Natural killer cell (primary cell): ENCODE data around the gene BICD2. TPM values are rescaled to one million over a fixed set of nuclear protein-coding genes. Genes with fewer than 3 reads are reported as not detected.

Experiments
- ATAC-seq, 3 donors: fragments of 150-1000 bp in 2 of 3; fragments of 200-7000 bp in 1 of 3; cut with Tn5 transposase; 1 replicate in 1 of 3; 2 replicates in 2 of 3; pipeline ENCODE4 v1.10.0; 2021; ENCODE audit warnings: mild to moderate bottlenecking in 2 of 3, moderate library complexity in 2 of 3
- DNase-seq, 2 donors: peaks; one replicate each; pipeline versions ENCODE4 v3.0.0 to v3.0.0-alpha.2; 2013 to 2021; ENCODE audit warnings: mixed read lengths in 1 of 2
- H3K27ac ChIP-seq: one replicate; pipeline ENCODE4 v1.5.1; 2013; ENCODE audit warnings: mild to moderate bottlenecking, low read length
- H3K27me3 ChIP-seq: one replicate; pipeline ENCODE4 v1.6.1; 2013; ENCODE audit warnings: low read length; ENCODE audit not compliant: control insufficient read depth, insufficient read depth
- H3K36me3 ChIP-seq: one replicate; pipeline ENCODE4 v1.6.1; 2013; ENCODE audit warnings: low read length; ENCODE audit not compliant: control insufficient read depth, insufficient read depth
- H3K4me1 ChIP-seq: one replicate; pipeline ENCODE4 v1.6.1; 2013; ENCODE audit warnings: low read length; ENCODE audit not compliant: control insufficient read depth, insufficient read depth
- H3K4me3 ChIP-seq: one replicate; pipeline ENCODE4 v1.5.1; 2013; ENCODE audit warnings: low read length
- H3K9me3 ChIP-seq: one replicate; pipeline ENCODE4 v1.6.1; 2013; ENCODE audit warnings: low read length; ENCODE audit not compliant: control insufficient read depth, insufficient read depth
- H3K27ac Mint-ChIP-seq, 2 donors: one replicate each; pipeline ENCODE4 v1.8.0; 2022; ENCODE audit warnings: mild to moderate bottlenecking in 2 of 2, mixed read lengths in 2 of 2, moderate library complexity in 1 of 2
- H3K27me3 Mint-ChIP-seq, 2 donors: one replicate each; pipeline ENCODE4 v1.8.0; 2022; ENCODE audit warnings: low read depth in 2 of 2, mixed read lengths in 2 of 2
- H3K36me3 Mint-ChIP-seq: one replicate; pipeline ENCODE4 v1.8.0; 2022; ENCODE audit warnings: mixed read lengths
- H3K4me1 Mint-ChIP-seq, 2 donors: one replicate each; pipeline ENCODE4 v1.8.0; 2022; ENCODE audit warnings: mixed read lengths in 2 of 2
- H3K4me3 Mint-ChIP-seq: one replicate; pipeline ENCODE4 v1.8.0; 2022; ENCODE audit warnings: mild to moderate bottlenecking, moderate library complexity, mixed read lengths
- H3K9me3 Mint-ChIP-seq, 2 donors: one replicate each; pipeline ENCODE4 v1.8.0; 2022; ENCODE audit warnings: mixed read lengths in 2 of 2
- CTCF ChIP-seq: fragments of 200-600 bp; IDR thresholded peaks from one replicate; pipeline ENCODE4 v1.8.0; 2022; ENCODE audit warnings: antibody characterized with exemption
- WGBS: methylation state at CpG from one replicate; pipeline ENCODE4 v1.1.7; 2013; ENCODE audit warnings: missing lambda C conversion rate; ENCODE audit not compliant: insufficient coverage; 5-methylcytosine and 5-hydroxymethylcytosine counted together
- intact Hi-C: fragments of 100-400 bp; cut with micrococcal nuclease; formaldehyde crosslinking; loops from one replicate; pipeline ENCODE4 v1.14.2; 2022
- total RNA-seq, 4 donors: library from RNA; stranded (reverse); fragments of 120-200 nt in 1 of 4; gene quantifications; one replicate each; pipeline versions ENCODE4 v1.2.3 to v1.2.4, GENCODE V29; 2013 to 2022

The BICD2 gene
- total RNA-seq, 3 donors from 2014 or later (not counting 1 experiment from before 2014, with no cell fraction given): 27.0 to 39.7 (median 39.7) TPM

- Histone ChIP-seq H3K4me3 (no peak overlapping the region), H3K36me3 (no peaks in the 10 kb centered on the region), H3K27me3 (no peaks in the 10 kb centered on the region), H3K9me3 (no peaks in the 10 kb centered on the region), H3K4me1 (peaks cover 51% of the 10 kb centered on the region), H3K27ac (no peak overlapping the region)
- Mint-ChIP-seq H3K27ac (peak overlapping the region; percentile 34 to 70), H3K36me3 (no peaks in the 10 kb centered on the region), H3K4me1 (peaks cover 48 to 76% of the 10 kb centered on the region in 2 donors), H3K4me3 (no peak overlapping the region), H3K9me3 (no peaks in the 10 kb centered on the region), H3K27me3 (no peaks in the 10 kb centered on the region)
- intact Hi-C loops: no loop called here
- ATAC-seq: no peak
- no peak for TF ChIP-seq CTCF
- 96% methylated on average over 9 of the region's 9 CpGs for WGBS
- DNase-seq: no peak
Observed at GRCh38 chr9:92735636-92736562, 28.7 kb downstream of the BICD2 start.

- no peak overlapping the region for H3K27ac ChIP-seq
- Mint-ChIP-seq H3K9me3 (no peaks in the 10 kb centered on the region), H3K36me3 (no peaks in the 10 kb centered on the region), H3K27me3 (no peaks in the 10 kb centered on the region), H3K27ac (peak overlapping the region in 1 of 2 donors; percentile 70), H3K4me3 (no peak overlapping the region), H3K4me1 (peaks cover 40 to 68% of the 10 kb centered on the region in 2 donors)
- no peaks in the 10 kb centered on the region for H3K9me3 ChIP-seq
- WGBS: 85% methylated on average over 9 of the region's 9 CpGs
- no peak overlapping the region for H3K4me3 ChIP-seq
- peaks cover 46% of the 10 kb centered on the region for H3K4me1 ChIP-seq
- ATAC-seq (no peak), DNase-seq (no peak)
- no peaks in the 10 kb centered on the region for H3K27me3 ChIP-seq
- no peak for TF ChIP-seq CTCF
- intact Hi-C loops: no loop called here
- no peaks in the 10 kb centered on the region for H3K36me3 ChIP-seq
Observed at GRCh38 chr9:92734931-92735635, 29.6 kb downstream of the BICD2 start.

GRCh38 chr9:92730897-92731296 is 33.7 kb downstream of the BICD2 start:
- intact Hi-C loops: no loop called here
- Mint-ChIP-seq H3K27me3 (no peaks in the 10 kb centered on the region), H3K27ac (peak overlapping the region in 1 of 2 donors; percentile 59), H3K36me3 (no peaks in the 10 kb centered on the region), H3K4me3 (no peak overlapping the region), H3K4me1 (peaks cover 0 to 39% of the 10 kb centered on the region in 2 donors), H3K9me3 (no peaks in the 10 kb centered on the region)
- H3K9me3 ChIP-seq: no peaks in the 10 kb centered on the region
- ATAC-seq (no peak), DNase-seq (no peak)
- WGBS: 96% methylated on average over 8 of the region's 8 CpGs
- no peak overlapping the region for H3K4me3 ChIP-seq
- TF ChIP-seq CTCF: no peak
- peaks cover 25% of the 10 kb centered on the region for H3K36me3 ChIP-seq
- no peaks in the 10 kb centered on the region for H3K27me3 ChIP-seq
- H3K27ac ChIP-seq: no peak overlapping the region
- peaks cover 36% of the 10 kb centered on the region for H3K4me1 ChIP-seq
